ENCODE data around the gene PCMT1. TPM values are rescaled to one million over a fixed set of nuclear protein-coding genes. Genes with fewer than 3 reads are reported as not detected.

The PCMT1 gene
- total and polyA plus RNA-seq, 2 of the 13 experiments (the other 11 are each of a cell fraction or from before 2014, with no cell fraction given), result 112 to 169 TPM

DNA sequence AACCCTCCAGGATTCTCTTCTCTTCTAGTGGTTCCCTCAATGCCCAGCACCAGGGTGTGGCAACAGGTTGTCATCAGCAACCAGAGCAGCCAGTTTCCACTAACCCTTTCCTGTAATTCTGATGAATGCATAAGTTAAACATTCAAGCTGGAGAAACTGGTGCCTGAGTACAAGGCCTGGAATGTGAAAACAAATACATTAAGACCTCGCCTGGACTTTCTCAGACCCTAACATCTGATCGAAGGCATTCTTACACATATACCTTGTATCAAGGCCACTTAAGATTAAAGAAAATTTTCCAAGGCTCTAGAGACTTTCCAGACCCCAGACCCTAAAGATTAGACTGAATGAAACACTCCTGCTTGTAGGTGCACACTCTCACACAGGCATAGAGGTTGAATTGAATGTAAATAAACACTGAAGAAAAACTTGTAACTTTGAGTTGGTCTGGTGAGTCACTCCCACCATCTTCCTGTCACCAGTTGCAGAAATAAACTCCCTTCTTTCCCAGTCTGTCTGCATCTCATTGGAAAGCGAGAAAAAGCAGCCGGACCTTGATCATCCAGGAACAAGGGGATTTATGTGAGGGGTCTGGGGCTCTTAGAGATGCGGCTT lies 105.6 kb downstream of the PCMT1 start (continued):
- 0 out of 2 replicates have a peak, but pooled peaks have one; percentile 34 for TF ChIP-seq NCOA2 (CRISPR knock-in tag; IDR thresholded peaks at IDR 0.05)
- 0 out of 2 replicates have a peak, but pooled peaks have one; percentile 31 for TF ChIP-seq RCOR2 (CRISPR knock-in tag; IDR thresholded peaks at IDR 0.05)
- peak; percentile 57; the same call in 1 of the 2 replicates for TF ChIP-seq CEBPB (IDR thresholded peaks at IDR 0.05; ENCODE audit: borderline replicate concordance, low read depth, low read length)
- peak in 1 of 2 experiments; percentile 35; a peak in 1 of 4 replicates for TF ChIP-seq EP300 (IDR thresholded peaks at IDR 0.05; ENCODE audit: low read depth in 2 of 2, low read length in 2 of 2)
- 0 out of 2 replicates have a peak, but pooled peaks have one; percentile 21 for TF ChIP-seq EP300 (CRISPR knock-in tag; IDR thresholded peaks at IDR 0.05; ENCODE audit: borderline replicate concordance)
- 0 out of 2 replicates have a peak, but pooled peaks have one; percentile 39 for TF ChIP-seq JUN (CRISPR knock-in tag; IDR thresholded peaks at IDR 0.05)

DNA sequence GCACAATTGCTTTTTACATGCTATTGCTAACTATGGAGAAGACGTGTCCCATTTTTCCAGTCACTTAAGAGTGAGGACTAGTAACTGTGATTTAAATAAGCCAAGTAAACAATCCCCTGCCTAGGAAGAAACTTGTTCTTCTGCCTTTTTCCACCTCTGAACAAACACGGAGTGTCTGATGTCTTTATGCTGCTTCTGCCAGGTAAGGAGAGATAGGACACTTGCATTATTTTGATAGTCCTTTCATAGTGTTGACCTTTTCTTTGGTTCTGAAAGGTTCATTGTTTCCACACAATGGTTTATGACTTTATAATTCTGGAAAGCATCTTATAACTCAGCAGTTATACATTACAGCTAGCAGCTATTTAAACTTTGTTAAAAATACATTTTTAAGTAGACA lies 106.2 kb downstream of the PCMT1 start:
- no peak for FAIRE-seq
- POLR2A ChIA-PET, result no interaction called here
- CTCF ChIA-PET (ENCODE audit: low intra/inter-chr PET ratio, low total read pairs), result interaction anchor here (1.4 kb wide), 1 partner anchor 15 kb away, joined by 3 read pairs; no protein-coding TSS in a partner anchor
- Histone ChIP-seq H3K9ac (ENCODE audit: insufficient read depth, low read depth, low read length) (no peak overlapping the region), H3K27ac (ENCODE audit: extremely low read length, insufficient read depth, low read length) (peak overlapping the region; percentile 44), H3K4me1 (ENCODE audit: insufficient read depth, low read length) (peaks cover 58% of the 10 kb centered on the region), H3K79me2 (ENCODE audit: insufficient read depth, low read length) (peaks cover 25% of the 10 kb centered on the region), H3K9me3 (ENCODE audit: low read length) (no peaks in the 10 kb centered on the region), H3K4me2 (ENCODE audit: low read depth, low read length) (peak overlapping the region; percentile 54; the same call in 1 of the 2 replicates), H2AFZ (ENCODE audit: low read length) (no peak overlapping the region), H3K36me3 (replicated peaks in 1 of 2; ENCODE audit: control insufficient read depth in 1 of 2, insufficient read depth in 2 of 2, low read length in 2 of 2) (peaks cover 0 to 18% of the 10 kb centered on the region in 2 experiments; a peak in 2 of 5 replicates), H3K27me3 (ENCODE audit: control insufficient read depth in 1 of 2, insufficient read depth in 2 of 2, low read length in 2 of 2) (no peaks in the 10 kb centered on the region), H3K4me3 (replicated peaks in 1 of 3; ENCODE audit: insufficient read depth in 1 of 3, low read depth in 2 of 3, low read length in 3 of 3) (no peak overlapping the region), H4K20me1 (ENCODE audit: insufficient read depth, low read length) (peaks cover 19% of the 10 kb centered on the region; the same call in 1 of the 2 replicates)
- intact Hi-C loops (cut with micrococcal nuclease; ENCODE audit: unreplicated experiment) (no loop called here), in situ Hi-C loops (cut with HindIII; ENCODE audit: extremely low pct_ligation_motif_present, low pct_unique_long_range_greater_than_20kb) (no loop called here)
- ATAC-seq, result no peak
- 66% methylated on average over 2 of the region's 2 CpGs for WGBS (ENCODE audit: low lambda C conversion rate)
- BruUV-seq (replicated peaks), result no TSS peak
- no peak for DNase-seq (ENCODE audit: low spot score)
- TF ChIP-seq, protein P1, sequence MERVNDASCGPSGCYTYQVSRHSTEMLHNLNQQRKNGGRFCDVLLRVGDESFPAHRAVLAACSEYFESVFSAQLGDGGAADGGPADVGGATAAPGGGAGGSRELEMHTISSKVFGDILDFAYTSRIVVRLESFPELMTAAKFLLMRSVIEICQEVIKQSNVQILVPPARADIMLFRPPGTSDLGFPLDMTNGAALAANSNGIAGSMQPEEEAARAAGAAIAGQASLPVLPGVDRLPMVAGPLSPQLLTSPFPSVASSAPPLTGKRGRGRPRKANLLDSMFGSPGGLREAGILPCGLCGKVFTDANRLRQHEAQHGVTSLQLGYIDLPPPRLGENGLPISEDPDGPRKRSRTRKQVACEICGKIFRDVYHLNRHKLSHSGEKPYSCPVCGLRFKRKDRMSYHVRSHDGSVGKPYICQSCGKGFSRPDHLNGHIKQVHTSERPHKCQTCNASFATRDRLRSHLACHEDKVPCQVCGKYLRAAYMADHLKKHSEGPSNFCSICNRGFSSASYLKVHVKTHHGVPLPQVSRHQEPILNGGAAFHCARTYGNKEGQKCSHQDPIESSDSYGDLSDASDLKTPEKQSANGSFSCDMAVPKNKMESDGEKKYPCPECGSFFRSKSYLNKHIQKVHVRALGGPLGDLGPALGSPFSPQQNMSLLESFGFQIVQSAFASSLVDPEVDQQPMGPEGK (CRISPR knock-in tag; IDR thresholded peaks at IDR 0.05), result no peak
- TF ChIP-seq, protein P2, sequence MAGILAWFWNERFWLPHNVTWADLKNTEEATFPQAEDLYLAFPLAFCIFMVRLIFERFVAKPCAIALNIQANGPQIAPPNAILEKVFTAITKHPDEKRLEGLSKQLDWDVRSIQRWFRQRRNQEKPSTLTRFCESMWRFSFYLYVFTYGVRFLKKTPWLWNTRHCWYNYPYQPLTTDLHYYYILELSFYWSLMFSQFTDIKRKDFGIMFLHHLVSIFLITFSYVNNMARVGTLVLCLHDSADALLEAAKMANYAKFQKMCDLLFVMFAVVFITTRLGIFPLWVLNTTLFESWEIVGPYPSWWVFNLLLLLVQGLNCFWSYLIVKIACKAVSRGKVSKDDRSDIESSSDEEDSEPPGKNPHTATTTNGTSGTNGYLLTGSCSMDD (CRISPR knock-in tag; IDR thresholded peaks at IDR 0.05), result no peak
- TF ChIP-seq RFX5 (IDR thresholded peaks at IDR 0.05; ENCODE audit: low read depth, low read length) (no peak), ZFX (CRISPR knock-in tag; IDR thresholded peaks at IDR 0.05; ENCODE audit: low read depth) (no peak), PHF20 (CRISPR knock-in tag; IDR thresholded peaks at IDR 0.05) (no peak), CEBPB (IDR thresholded peaks at IDR 0.05; ENCODE audit: borderline replicate concordance, low read depth, low read length) (no peak), ZSCAN9 (CRISPR knock-in tag; IDR thresholded peaks at IDR 0.05; ENCODE audit: borderline replicate concordance) (no peak), PITX1 (CRISPR knock-in tag; IDR thresholded peaks at IDR 0.05) (no peak), TOE1 (CRISPR knock-in tag; IDR thresholded peaks at IDR 0.05) (no peak)
- TF ChIP-seq, protein P3, sequence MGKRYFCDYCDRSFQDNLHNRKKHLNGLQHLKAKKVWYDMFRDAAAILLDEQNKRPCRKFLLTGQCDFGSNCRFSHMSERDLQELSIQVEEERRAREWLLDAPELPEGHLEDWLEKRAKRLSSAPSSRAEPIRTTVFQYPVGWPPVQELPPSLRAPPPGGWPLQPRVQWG (CRISPR knock-in tag; IDR thresholded peaks at IDR 0.05; ENCODE audit: borderline replicate concordance, low read depth), result no peak
- TF ChIP-seq, protein P4, sequence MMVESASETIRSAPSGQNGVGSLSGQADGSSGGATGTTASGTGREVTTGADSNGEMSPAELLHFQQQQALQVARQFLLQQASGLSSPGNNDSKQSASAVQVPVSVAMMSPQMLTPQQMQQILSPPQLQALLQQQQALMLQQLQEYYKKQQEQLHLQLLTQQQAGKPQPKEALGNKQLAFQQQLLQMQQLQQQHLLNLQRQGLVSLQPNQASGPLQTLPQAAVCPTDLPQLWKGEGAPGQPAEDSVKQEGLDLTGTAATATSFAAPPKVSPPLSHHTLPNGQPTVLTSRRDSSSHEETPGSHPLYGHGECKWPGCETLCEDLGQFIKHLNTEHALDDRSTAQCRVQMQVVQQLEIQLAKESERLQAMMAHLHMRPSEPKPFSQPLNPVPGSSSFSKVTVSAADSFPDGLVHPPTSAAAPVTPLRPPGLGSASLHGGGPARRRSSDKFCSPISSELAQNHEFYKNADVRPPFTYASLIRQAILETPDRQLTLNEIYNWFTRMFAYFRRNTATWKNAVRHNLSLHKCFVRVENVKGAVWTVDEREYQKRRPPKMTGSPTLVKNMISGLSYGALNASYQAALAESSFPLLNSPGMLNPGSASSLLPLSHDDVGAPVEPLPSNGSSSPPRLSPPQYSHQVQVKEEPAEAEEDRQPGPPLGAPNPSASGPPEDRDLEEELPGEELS (CRISPR knock-in tag; IDR thresholded peaks at IDR 0.05), result no peak
